Neural cell (in vitro differentiated cells): Measurements from ENCODE around the gene LDLRAD3. TPM values are rescaled to one million over a fixed set of nuclear protein-coding genes. Genes with fewer than 3 reads are reported as not detected.

ENCODE experiments used
- H2AFZ ChIP-seq: fragments of 200-600, 300-800 bp; sonication (generic), shearing (Covaris generic); 2 replicates; pipeline ENCODE4 v1.6.0; 2014; ENCODE audit warnings: low read depth, mild to moderate bottlenecking, antibody characterized with exemption, low read length, moderate library complexity
- H3F3A ChIP-seq: fragments of 200-600 bp; shearing (Covaris generic); 2 replicates; pipeline ENCODE4 v1.6.1; 2016; ENCODE audit warnings: mild to moderate bottlenecking, moderate library complexity, mixed read lengths, antibody characterized with exemption, low read length; ENCODE audit not compliant: insufficient read depth, poor library complexity, severe bottlenecking
- H3K27ac ChIP-seq: fragments of 200-600, 300-800 bp; sonication (generic), shearing (Covaris generic); 2 replicates; pipeline ENCODE4 v1.5.1; 2014; ENCODE audit warnings: mild to moderate bottlenecking, low read length, moderate library complexity
- H3K27me3 ChIP-seq: fragments of 300-800, 200-600 bp; sonication (generic), shearing (Covaris generic); 2 replicates; pipeline ENCODE4 v1.6.0; 2014; ENCODE audit warnings: mild to moderate bottlenecking, low read depth, low read length, moderate library complexity; ENCODE audit not compliant: insufficient read depth
- H3K36me3 ChIP-seq: fragments of 300-800, 200-600 bp; sonication (generic), shearing (Covaris generic); 2 replicates; pipeline ENCODE4 v1.5.1; 2014; ENCODE audit warnings: mild to moderate bottlenecking, antibody characterized with exemption, low read length, moderate library complexity; ENCODE audit not compliant: insufficient read depth
- H3K4me2 ChIP-seq: fragments of 300-800, 200-600 bp; sonication (generic), shearing (Covaris generic); 2 replicates; pipeline ENCODE4 v1.6.0; 2014; ENCODE audit warnings: mild to moderate bottlenecking, low read length
- H3K4me3 ChIP-seq: fragments of 300-800, 200-600 bp; sonication (generic), shearing (Covaris generic); 2 replicates; pipeline ENCODE4 v1.5.1; 2014; ENCODE audit warnings: mild to moderate bottlenecking, low read length, moderate library complexity
- H3K79me2 ChIP-seq: fragments of 200-600 bp; shearing (Covaris generic); replicated peaks from 2 replicates; pipeline ENCODE4 v1.6.0; 2014; ENCODE audit warnings: mild to moderate bottlenecking, low read length, moderate library complexity; ENCODE audit not compliant: insufficient read depth
- H3K9ac ChIP-seq: fragments of 300-800, 200-600 bp; sonication (generic), shearing (Covaris generic); 2 replicates; pipeline ENCODE4 v1.6.1; 2016; ENCODE audit warnings: mild to moderate bottlenecking, low read length, mixed read lengths
- H3K9me2 ChIP-seq: fragments of 200-600 bp; shearing (Covaris generic); 2 replicates; pipeline ENCODE4 v1.6.1; 2016; ENCODE audit warnings: mild to moderate bottlenecking, low read length, mixed read lengths; ENCODE audit not compliant: insufficient read depth
- H3K9me3 ChIP-seq: fragments of 200-600, 300-800 bp; sonication (generic), shearing (Covaris generic); 2 replicates; pipeline ENCODE4 v1.6.1; 2016; ENCODE audit warnings: mild to moderate bottlenecking, mixed run types, low read length, moderate library complexity, mixed read lengths
- H4K20me1 ChIP-seq: fragments of 200-600 bp; shearing (Covaris generic); 2 replicates; pipeline ENCODE4 v1.6.1; 2016; ENCODE audit warnings: mild to moderate bottlenecking, mixed run types; ENCODE audit not compliant: insufficient read depth
- CTCF ChIP-seq: fragments of 450-650 bp; IDR thresholded peaks from 2 replicates; pipeline ENCODE4 v1.5.1; 2014; ENCODE audit warnings: antibody characterized with exemption, mild to moderate bottlenecking, moderate library complexity; ENCODE audit not compliant: poor library complexity, severe bottlenecking
- EP300 ChIP-seq: fragments of 450-650 bp; conservative IDR thresholded peaks from 2 replicates; pipeline ENCODE4 v1.6.1; 2014; ENCODE audit warnings: antibody characterized with exemption, mild to moderate bottlenecking, moderate library complexity; ENCODE audit not compliant: poor library complexity, severe bottlenecking
- EZH2 ChIP-seq: fragments of 200-600, 300-800 bp; shearing (Covaris generic), sonication (generic); IDR thresholded peaks from 2 replicates; pipeline ENCODE4 v1.6.1; 2014; ENCODE audit warnings: antibody characterized with exemption, low read length, borderline replicate concordance, mild to moderate bottlenecking; ENCODE audit not compliant: insufficient read depth, poor library complexity, severe bottlenecking
- MXI1 ChIP-seq: fragments of 450-650 bp; conservative IDR thresholded peaks from 2 replicates; pipeline ENCODE4 v1.6.1; 2014; ENCODE audit warnings: antibody characterized with exemption, mild to moderate bottlenecking; ENCODE audit not compliant: poor library complexity, severe bottlenecking
- POLR2AphosphoS5 ChIP-seq: IDR thresholded peaks from 2 replicates; pipeline ENCODE4 v1.6.1; 2012
- RAD21 ChIP-seq: fragments of 450-650 bp; conservative IDR thresholded peaks from 2 replicates; pipeline ENCODE4 v1.6.1; 2014; ENCODE audit warnings: antibody characterized with exemption, mild to moderate bottlenecking, moderate library complexity
- REST ChIP-seq: IDR thresholded peaks from 2 replicates; pipeline ENCODE4 v1.6.1; 2012; ENCODE audit warnings: borderline replicate concordance
- SMC3 ChIP-seq: fragments of 450-650 bp; conservative IDR thresholded peaks from 2 replicates; pipeline ENCODE4 v1.6.1; 2014; ENCODE audit warnings: antibody characterized with exemption, mild to moderate bottlenecking, moderate library complexity; ENCODE audit not compliant: poor library complexity
- TAF1 ChIP-seq: IDR thresholded peaks from 2 replicates; pipeline ENCODE4 v1.6.1; 2012; ENCODE audit warnings: low read depth
- polyA plus RNA-seq: library from polyadenylated mRNA; depleted of rRNA; stranded (reverse); fragments of >200 nt; gene quantifications from 2 replicates; pipeline ENCODE4 v1.2.3, GENCODE V29; 2014

The LDLRAD3 gene
- polyA plus RNA-seq, 1 donor from 2014 or later, result 3.5 TPM

GRCh38 chr11:36027731-36028130 is 83.9 kb downstream of the LDLRAD3 start:
- Histone ChIP-seq H3F3A (peaks cover under 1% of the 10 kb centered on the region), H4K20me1 (no peaks in the 10 kb centered on the region), H3K4me2 (no peak overlapping the region), H3K36me3 (no peaks in the 10 kb centered on the region), H3K9me3 (no peaks in the 10 kb centered on the region), H3K9ac (no peak overlapping the region), H3K4me3 (no peak overlapping the region), H3K9me2 (no peaks in the 10 kb centered on the region), H3K79me2 (no peaks in the 10 kb centered on the region), H3K27me3 (no peaks in the 10 kb centered on the region), H2AFZ (no peak overlapping the region), H3K27ac (no peak overlapping the region)
- TF ChIP-seq SMC3 (no peak), CTCF (no peak), RAD21 (no peak), TAF1 (no peak), EZH2 (no peak), EP300 (no peak), REST (no peak), MXI1 (no peak), POLR2AphosphoS5 (no peak)

GRCh38 chr11:36029616-36030015 is 85.8 kb downstream of the LDLRAD3 start:
- no peak overlapping the region for H3K4me3 ChIP-seq
- H3F3A ChIP-seq, result no peaks in the 10 kb centered on the region
- no peak overlapping the region for H3K27ac ChIP-seq
- H3K9me2 ChIP-seq, result no peaks in the 10 kb centered on the region
- no peaks in the 10 kb centered on the region for H3K36me3 ChIP-seq
- H3K79me2 ChIP-seq, result no peaks in the 10 kb centered on the region
- no peak overlapping the region for H3K9ac ChIP-seq
- no peaks in the 10 kb centered on the region for H4K20me1 ChIP-seq
- no peaks in the 10 kb centered on the region for H3K27me3 ChIP-seq
- TF ChIP-seq RAD21 (no peak), CTCF (no peak), POLR2AphosphoS5 (no peak), TAF1 (no peak)
- H2AFZ ChIP-seq, result no peak overlapping the region
- H3K4me2 ChIP-seq, result no peak overlapping the region
- no peaks in the 10 kb centered on the region for H3K9me3 ChIP-seq
